ACHN (cell line): ENCODE results near the gene BMERB1.
"Not testable (repeated sequence)": the region's sequence is repeated elsewhere in the genome, so short reads cannot be mapped to it uniquely, and the experiment has no call there.

Experiments
- DNase-seq: peaks from one replicate; pipeline ENCODE4 v3.0.0-alpha.2; 2015
- in situ Hi-C: cut with HindIII; loops from 2 replicates; pipeline ENCODE4 v1.10.0; 2017; ENCODE audit warnings: low sequenced_read_pairs, low pct_ligation_motif_present, low pct_unique_long_range_greater_than_20kb

BMERB1 gene

GRCh38 chr16:15566095-15566494 lies 131.7 kb downstream of the BMERB1 start:
- no peak for DNase-seq
- in situ Hi-C loops = no loop called here

DNA sequence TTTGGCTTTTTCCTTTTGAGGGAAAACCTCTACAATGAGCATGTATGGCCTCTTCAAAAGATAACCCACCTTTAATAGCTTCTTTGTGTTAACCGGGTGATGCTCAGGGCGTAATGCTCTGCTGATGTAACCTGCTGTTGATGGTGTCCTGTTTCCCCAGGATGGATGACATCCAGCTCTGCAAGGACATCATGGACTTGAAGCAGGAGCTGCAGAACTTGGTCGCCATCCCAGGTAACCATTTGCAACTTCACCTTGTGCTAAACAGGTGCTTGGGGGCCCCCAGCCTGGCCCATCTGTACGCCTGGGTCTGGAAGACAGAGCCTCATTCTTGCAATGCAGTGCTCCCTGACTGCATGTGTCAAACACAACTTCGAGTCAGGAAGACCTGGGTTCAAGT lies 133.4 kb downstream of the BMERB1 start:
- no peak for DNase-seq
- in situ Hi-C loops = no loop called here

GRCh38 chr16:15570666-15571065 lies 136.3 kb downstream of the BMERB1 start:
- DNase-seq, in situ Hi-C loops: not testable (repeated sequence)

- in situ Hi-C loops = no loop called here
- DNase-seq = no peak
These were observed 137.2 kb downstream of the BMERB1 start for GRCh38 chr16:15571557-15571956.

DNA sequence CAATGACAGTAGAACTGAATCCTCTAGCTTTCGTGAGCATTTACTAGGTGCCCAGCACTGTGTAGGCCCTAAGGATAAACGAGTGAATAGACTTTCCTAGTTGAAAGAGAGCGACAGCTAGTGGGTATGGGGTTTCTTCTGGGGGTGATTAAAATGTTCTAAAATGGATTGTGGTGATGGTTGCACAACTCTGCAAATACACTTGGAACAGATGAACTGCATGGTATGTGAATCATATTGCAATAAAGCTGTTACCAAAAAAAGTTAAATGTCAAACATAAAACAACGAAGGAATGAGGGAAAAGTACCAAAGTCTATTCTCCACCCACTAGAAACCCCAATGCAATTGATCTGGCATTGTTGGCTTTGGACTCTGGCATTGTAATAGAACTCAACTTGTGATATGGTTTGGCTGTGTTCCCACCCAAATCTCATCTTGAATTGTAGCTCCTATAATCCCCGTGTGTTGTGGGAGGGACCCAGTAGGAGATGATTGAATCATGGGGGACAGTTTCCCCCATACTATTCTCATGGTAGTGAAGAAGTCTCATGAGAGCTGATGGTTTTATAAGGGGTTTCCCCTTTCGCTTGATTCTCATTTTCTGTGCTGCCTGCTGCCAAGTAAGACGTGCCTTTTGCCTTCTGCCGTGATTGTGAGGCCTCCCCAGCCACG lies 138.1 kb downstream of the BMERB1 start:
- no peak for DNase-seq
- in situ Hi-C loops = no loop called here

- DNase-seq = peak; percentile 15
- in situ Hi-C loops = no loop called here
These were observed 139.0 kb downstream of the BMERB1 start for GRCh38 chr16:15573274-15573895.

DNA sequence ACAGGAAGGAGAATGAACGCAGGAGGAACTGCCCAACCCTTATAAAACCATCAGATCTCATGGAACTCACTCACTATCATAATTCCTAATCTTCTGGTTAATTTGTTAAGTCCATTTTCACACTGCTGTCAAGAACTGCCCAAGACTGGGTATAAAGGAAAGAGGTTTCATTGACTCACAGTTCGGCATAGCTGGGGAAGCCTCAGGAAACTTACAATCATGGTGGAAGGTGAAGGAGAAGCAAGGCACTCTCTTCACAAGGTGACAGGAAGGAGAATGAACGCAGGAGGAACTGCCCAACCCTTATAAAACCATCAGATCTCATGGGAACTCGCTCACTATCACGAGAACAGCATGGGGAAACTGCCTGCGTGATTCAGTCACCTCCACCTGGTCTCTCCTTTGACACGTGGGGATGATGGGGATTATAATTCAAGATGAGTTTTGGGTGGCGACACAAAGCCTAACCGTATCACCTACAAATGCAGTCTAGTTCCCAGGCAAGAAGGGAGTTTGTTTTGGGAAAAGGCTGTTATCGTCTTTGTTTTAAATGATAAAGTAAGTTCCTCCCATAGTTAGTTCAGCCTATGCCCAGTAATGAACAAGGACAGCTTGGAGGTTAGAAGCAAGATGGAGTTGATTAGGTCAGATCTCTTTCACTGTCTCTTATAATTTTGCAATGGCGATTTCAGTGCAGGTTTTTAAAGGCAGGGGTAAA lies 139.7 kb downstream of the BMERB1 start:
- in situ Hi-C loops, DNase-seq: not testable (repeated sequence)

DNA sequence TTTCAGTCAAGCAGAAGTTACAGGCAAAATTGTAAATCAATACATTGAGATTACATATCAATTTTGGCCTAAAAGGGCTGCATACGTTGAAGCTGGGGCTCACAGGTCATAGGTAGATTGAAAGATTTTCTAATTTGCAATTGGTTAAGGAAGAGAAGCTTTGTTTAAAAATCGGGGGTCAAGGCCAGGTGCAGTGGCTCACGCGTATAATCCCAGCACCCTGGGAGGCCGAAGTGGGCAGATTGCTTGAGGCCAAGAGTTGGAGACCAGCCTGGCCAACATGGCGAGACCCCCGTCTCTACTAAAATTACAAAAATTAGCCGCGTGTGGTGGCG lies 140.2 kb downstream of the BMERB1 start:
- no peak for DNase-seq
- in situ Hi-C loops = no loop called here

DNA sequence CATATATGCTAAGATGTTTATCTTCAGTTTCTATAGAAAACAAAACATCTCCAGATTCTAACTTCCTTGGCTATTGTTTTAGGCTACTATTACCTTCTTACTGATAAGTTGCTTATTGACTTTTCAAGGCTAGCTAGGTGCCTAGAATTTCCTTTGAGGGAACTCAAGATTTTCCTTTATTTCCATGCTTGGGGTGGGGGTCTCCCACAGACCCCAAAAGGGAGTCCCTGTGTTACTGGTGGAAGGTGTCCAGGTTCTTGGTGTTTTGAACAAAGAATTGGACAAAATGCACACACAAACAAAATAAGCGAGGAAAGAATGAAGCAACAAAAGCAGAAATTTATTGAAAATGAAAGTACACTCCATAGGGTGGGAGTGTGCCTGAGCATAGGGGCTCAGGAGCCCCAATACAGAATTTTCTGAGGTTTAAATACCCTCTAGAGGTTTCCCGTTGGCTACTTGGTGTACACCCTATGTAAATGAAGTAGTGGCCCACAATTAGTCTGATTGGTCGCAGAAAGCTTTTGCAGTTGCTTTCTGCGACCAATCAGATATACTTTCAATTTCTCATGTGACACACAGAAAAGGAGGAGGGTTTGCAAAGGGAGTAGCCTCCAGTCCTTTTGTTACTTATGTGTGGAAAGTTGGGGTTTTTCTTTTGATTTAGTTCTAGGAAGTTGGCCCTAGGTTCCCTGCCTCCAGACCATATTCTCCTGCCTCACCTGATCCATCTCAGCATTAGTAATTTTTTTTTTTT lies 141.1 kb downstream of the BMERB1 start:
- in situ Hi-C loops = no loop called here
- peak; percentile 56 for DNase-seq

- in situ Hi-C loops = no loop called here
- no peak for DNase-seq
These were observed 142.9 kb downstream of the BMERB1 start for GRCh38 chr16:15576960-15577958.

- in situ Hi-C loops = no loop called here
- no peak for DNase-seq
These were observed 144.4 kb downstream of the BMERB1 start for GRCh38 chr16:15578824-15579223.

GRCh38 chr16:15581127-15581815 lies 146.9 kb downstream of the BMERB1 start:
- in situ Hi-C loops = no loop called here
- DNase-seq = no peak

GRCh38 chr16:15583526-15583925 lies 149.1 kb downstream of the BMERB1 start:
- DNase-seq = no peak
- in situ Hi-C loops = no loop called here

- in situ Hi-C loops = no loop called here
- DNase-seq = no peak
These were observed 151.6 kb downstream of the BMERB1 start for GRCh38 chr16:15585956-15586355.

GRCh38 chr16:15586716-15587115 lies 152.3 kb downstream of the BMERB1 start:
- no peak for DNase-seq
- in situ Hi-C loops = no loop called here

DNA sequence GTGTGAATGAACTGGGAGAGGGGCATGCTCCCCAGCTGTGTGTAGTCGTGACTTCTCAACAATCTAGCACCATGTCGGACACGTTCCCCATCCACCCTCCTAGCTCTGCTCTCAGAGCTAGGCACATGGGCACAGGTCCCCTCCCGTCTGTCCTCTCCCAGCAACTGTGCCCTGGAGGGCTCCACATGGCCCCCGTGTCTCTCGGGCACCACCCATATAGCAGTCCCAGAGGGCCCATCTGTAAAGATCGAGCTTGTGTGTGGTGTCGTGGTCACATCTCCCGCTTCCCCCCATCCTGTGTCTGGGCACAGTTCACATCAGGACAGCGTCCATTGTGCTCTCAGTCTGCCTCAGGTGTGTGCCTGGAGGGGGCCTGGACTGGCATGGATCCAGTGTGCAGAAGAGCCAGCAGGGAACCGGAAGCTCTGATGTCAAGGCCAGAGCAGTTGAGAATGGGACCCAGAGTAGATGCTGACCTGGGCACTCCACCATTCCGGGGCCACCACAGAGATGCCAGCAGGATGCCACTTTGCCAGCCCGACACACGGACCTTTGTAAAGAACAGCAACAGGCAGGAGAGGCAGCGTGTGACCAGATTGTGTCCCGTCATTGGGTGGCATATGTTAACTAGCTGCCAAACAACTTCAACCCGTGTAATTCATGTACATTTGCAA lies 152.9 kb downstream of the BMERB1 start:
- no peak for DNase-seq
- in situ Hi-C loops = no loop called here

- no peak for DNase-seq
- in situ Hi-C loops = no loop called here
These were observed 157.9 kb downstream of the BMERB1 start for GRCh38 chr16:15592324-15592723.
